GM21360 (cell line): ENCODE measurements around the gene RALGAPA2.

ENCODE experiments used
- ATAC-seq: cut with Tn5 transposase; IDR thresholded peaks from one replicate; pipeline ENCODE4 v1.9.1; 2021; ENCODE audit warnings: mild to moderate bottlenecking, moderate library complexity; ENCODE audit not compliant: unreplicated experiment

Gene RALGAPA2

GRCh38 chr20:20446001-20446400 lies 266.4 kb downstream of the RALGAPA2 start:
- no peak for ATAC-seq

DNA sequence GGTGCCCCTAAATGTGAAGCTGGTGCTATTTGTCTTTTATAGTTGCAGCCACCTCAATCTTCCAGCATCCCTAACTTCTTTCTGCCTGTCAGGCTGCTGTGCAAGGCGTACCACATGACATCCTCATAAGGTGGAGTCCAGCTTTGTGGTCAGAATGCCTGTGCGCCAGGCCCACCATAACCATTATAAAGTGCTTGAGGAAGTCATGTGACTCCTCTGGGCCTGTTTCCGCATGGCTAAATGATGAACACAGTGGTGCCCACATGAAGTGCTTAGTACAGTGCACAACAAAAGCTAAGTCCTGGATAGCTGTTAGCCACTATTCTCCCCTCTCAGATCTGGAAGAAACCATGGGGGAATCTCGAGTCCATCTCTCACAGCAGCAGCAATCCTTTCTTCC lies 268.9 kb downstream of the RALGAPA2 start:
- ATAC-seq, result no peak

DNA sequence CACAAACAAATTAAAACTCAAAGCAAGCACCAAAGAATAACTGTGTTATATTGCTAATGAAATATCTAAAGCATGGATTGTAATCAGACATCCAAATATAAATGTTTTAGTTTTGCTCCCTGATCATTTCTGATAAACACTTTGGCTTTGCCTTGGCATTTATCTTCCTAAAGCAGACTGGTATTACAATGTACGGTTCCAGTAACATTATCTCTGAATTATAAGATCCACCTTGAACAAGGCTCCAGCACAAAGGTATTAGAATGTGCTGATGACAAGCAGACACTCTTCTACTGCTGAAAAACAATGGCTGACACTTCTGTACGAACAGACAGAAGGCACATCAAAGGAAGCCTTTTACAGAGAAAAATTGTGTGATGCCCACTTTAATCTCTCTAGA lies 270.0 kb downstream of the RALGAPA2 start:
- no peak for ATAC-seq

GRCh38 chr20:20440886-20441658 lies 271.4 kb downstream of the RALGAPA2 start:
- ATAC-seq, result no peak

- no peak for ATAC-seq
These were observed 272.0 kb downstream of the RALGAPA2 start for GRCh38 chr20:20440481-20440880.

DNA sequence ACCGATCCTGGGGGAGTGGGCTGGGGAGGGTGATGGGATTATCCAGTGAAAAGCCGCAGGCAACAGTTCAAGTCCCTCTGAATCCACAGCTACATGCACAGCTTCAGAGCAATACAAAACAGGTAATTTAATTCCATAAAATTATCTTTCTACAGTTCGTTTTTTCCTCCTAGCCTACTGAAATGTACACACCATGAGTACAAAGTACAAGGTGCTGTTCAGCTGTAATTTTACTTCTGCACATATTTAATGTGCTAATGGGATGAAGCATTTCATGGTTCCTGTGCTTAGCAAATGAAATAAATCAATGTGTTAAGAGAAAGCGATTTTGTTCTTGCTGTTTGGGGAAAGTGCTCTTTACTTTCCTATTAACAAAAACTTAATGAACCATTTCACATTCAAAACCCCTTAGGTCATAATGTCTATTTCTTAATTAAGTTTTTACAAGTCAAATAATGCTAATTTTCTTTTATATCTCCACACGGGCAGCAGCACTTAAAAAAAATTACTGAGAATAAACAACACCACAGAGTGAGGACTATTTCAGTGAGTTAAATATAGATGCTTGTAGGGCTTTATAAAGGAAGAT lies 272.7 kb downstream of the RALGAPA2 start:
- ATAC-seq, result no peak

DNA sequence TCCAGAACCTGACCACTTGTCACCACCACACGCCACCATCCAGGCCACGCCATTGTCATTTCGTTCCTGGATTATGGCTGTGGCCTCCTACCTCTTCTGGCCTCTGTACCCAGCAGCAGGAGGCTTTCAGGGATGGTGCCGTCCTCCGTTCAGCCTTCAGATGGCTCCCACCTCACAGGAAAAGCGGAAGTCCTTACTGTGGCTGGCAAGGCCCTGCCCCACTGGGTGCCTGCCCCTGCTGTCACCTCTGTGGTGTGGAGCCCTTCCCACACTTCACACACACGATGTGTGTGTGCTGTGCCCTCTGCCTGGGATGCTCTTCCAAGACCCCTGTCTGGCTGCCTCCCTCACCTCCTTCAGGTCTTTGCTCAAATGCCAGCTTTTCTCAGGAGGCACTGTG lies 275.1 kb downstream of the RALGAPA2 start:
- ATAC-seq, result no peak

GRCh38 chr20:20436689-20437088 lies 275.8 kb downstream of the RALGAPA2 start:
- no peak for ATAC-seq

DNA sequence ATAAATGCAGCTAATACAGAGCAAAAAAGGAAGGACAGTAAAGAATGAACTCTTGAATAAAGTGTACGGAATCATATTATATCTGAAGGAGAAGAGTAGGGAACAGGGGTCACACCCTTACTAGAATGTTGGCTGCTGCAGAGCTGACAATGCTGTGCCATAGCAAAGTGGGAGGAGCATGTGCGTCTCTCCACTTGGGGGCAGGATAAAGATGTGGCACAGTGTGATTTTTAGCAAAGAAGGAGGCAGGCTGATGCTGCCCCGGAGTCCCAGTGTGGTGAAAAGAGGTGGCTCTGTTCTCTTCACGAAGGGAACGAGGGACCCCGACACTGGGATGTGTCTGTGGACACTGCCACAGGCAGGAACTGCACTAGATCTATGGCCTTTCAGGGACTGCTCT lies 277.0 kb downstream of the RALGAPA2 start:
- ATAC-seq, result no peak

GRCh38 chr20:20432618-20433286 lies 279.7 kb downstream of the RALGAPA2 start:
- ATAC-seq, result no peak

DNA sequence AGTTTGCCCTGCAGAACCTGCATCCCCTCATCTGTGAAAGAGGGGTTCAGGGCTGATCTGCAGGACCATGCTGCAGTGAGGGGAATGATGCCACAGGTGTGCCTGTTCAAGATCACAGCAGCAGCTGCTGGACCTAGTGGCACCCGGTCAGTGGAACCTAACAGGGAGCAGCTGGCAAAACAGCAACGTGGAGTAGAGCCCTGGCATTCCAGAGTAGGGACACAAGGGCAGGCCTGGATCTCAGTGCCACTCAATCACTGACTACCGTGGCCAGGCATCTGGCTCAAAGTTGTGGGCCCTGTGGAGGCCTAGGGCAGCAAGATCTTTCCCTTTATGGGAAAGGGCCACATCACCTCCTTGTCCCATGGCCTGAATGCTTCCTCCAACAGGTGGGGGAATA lies 282.4 kb downstream of the RALGAPA2 start:
- ATAC-seq, result no peak

- no peak for ATAC-seq
These were observed 284.4 kb downstream of the RALGAPA2 start for GRCh38 chr20:20428067-20428466.

DNA sequence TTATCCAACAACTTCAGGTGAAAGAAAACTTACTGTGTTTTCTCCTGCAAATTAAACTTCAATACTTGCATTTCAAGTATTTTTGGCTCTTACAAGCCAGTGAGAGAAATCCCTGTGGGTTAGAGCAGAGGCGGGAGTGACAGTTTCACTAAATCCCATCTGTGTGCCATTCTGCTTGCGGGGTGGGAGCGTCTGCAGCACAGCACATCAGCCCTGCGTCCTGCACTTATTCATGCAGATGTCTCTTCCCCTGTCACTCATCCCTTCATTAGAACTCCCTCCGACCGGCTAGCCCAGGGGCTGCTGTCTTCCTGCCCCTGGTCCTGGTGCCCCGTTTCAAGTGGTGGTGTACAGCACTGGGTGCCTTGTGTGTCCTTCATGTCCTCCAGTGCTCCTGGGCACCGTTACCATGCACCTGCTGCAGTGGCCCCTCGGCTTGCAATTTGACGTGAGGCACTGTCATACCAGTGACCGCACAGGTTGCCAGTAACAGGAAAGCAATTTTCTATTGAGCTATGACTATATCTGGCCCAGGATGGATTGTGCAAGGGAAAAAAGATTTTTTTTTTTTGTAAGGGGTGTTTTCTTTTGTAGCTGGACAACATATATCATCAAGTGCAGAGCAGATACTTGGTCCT lies 285.1 kb downstream of the RALGAPA2 start:
- ATAC-seq, result no peak

GRCh38 chr20:20426655-20426907 lies 285.9 kb downstream of the RALGAPA2 start:
- no peak for ATAC-seq

DNA sequence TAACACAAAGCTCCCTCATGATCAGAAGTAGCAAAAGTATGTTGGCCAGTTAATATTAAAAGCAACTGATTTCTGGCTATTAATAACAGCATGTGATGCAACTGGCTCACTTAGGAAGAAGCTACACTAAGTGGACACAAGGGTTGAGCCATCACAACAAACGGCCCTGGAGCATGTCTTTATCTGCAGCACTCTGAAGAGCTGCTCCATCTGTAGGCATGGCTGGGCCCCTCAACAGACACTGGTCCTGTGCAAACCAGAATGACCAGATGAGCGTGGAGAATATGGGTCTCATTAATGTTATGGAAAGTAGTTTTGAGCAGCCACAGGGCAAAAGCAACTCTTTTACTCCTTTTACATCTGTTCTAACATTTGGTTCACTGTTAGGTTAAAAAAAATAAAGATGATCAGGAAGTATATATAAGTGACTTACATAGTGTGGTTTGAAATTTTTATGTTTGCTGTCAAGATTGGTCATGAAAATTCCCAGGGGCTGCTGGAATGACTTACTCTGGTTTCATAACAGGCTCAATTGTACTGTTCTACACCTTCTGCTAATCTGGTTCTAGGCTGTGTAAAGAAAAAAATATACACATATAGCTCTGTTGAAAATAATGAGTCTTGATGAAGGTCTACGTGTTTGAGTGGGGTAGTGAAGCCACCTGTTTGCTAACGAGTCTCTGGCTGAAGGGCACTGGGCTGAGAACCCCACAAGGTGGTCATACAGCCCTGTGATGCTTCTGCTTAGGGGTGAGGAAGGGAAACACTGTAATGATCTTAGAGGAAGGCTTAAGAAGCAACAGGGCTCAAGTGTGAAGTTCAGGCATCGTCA lies 286.4 kb downstream of the RALGAPA2 start:
- no peak for ATAC-seq

DNA sequence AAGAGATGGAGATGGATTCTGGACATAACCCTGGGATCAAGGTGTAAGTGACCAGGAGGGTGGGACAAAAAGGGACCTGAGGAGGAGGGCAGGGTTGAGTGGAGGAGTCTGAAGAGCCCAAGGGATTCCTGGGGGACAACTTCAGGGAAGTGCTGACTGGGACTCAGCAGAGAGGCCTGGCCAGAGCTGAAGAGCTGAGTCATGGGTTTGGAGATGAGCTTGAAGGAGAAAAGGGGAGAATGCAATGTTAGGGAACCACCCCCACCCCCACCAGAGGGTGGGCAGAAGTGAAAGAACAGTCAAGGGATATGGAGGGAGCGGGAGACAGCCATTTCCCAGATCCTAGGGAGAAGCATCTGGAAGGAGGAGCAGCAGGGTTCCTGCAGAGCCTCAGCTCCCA lies 289.3 kb downstream of the RALGAPA2 start:
- ATAC-seq, result no peak

DNA sequence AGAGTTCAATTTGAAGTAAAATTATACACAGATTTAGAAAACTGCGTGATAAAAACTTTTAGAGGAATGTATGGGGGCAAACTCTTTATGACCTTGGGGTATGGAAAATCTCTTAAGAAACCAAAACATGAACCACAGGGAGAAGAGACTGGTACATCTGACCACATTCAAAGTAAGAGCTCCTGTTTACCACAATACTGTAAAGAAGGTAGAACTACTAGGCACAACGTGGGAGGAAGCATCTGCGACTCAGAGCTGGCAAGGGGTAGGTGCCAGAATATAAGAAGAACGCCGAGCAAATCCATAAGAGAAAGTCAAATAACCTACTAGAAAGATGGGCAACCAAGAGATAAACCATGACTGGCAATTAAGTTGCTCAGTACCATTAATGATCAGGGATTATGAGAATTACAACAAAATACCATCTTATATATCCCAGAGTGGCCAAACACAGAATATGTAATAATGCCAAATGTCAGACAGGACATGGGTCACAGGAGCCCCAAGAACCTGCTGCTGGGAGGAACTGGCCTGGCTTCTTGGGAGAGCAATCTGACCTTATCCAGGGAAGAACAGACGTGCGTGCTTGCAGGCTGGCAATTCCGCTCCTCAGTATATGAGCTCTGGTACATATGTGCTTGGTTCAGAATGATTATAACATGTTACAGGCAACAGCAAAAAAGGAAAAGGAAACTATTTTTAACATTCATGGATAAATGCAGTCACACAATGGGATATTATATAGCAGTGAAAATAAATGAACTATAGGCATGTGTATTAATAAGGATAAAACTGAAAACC lies 294.4 kb downstream of the RALGAPA2 start:
- no peak for ATAC-seq

DNA sequence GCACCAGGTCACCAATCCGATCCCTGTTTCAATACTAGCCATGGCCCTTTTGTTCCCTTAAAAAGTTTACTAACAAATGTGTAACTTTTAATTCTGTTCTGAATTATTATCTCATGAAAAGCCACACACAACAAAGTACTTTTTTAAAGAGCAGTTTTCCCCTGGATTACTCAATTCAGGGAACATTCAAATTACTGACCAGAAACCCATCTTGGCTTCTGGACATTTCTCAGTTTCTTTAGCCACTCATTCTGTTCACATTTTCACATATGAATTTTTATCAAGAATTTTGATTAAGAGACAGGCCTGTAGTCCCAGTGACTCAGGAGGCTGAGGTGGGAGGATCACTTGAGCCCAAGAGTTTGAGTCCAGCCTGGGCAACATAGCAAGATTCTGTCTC lies 297.1 kb downstream of the RALGAPA2 start:
- ATAC-seq, result no peak

GRCh38 chr20:20414640-20415220 lies 297.7 kb downstream of the RALGAPA2 start:
- ATAC-seq, result no peak

- no peak for ATAC-seq
These were observed 298.6 kb downstream of the RALGAPA2 start for GRCh38 chr20:20413810-20414281.
